Liver (tissue), 9 donors: ENCODE measurements around the gene RNF39. TPM values are rescaled to one million over a fixed set of nuclear protein-coding genes. Genes with fewer than 3 reads are reported as not detected.

Experiments
- DNase-seq: peaks from one replicate; pipeline ENCODE4 v3.0.0-alpha.2; 2017; ENCODE audit warnings: low spot score
- H3K27ac ChIP-seq, 2 donors: one replicate each; pipeline ENCODE4 v1.7.0; 2013; ENCODE audit warnings: inconsistent platforms in 2 of 2, low read length in 2 of 2, control low read depth in 1 of 2, low read depth in 1 of 2, mild to moderate bottlenecking in 1 of 2
- H3K27me3 ChIP-seq, 4 donors: one replicate each; pipeline versions ENCODE4 v1.6.1 to v1.7.0; 2013; ENCODE audit warnings: low read length in 3 of 4, inconsistent platforms in 1 of 4, mild to moderate bottlenecking in 1 of 4, moderate library complexity in 1 of 4; ENCODE audit not compliant: control insufficient read depth in 4 of 4, insufficient read depth in 4 of 4
- H3K36me3 ChIP-seq, 4 donors: one replicate each; pipeline versions ENCODE4 v1.6.1 to v1.7.0; 2013; ENCODE audit warnings: low read length in 3 of 4, mild to moderate bottlenecking in 3 of 4, low read depth in 1 of 4, moderate library complexity in 1 of 4; ENCODE audit not compliant: control insufficient read depth in 4 of 4, insufficient read depth in 3 of 4
- H3K4me1 ChIP-seq, 4 donors: one replicate each; pipeline versions ENCODE4 v1.6.1 to v1.7.0; 2013; ENCODE audit warnings: low read length in 3 of 4, mild to moderate bottlenecking in 3 of 4, moderate library complexity in 1 of 4; ENCODE audit not compliant: control insufficient read depth in 4 of 4, insufficient read depth in 4 of 4
- H3K4me3 ChIP-seq, 3 donors: one replicate each; pipeline versions ENCODE4 v1.6.1 to v1.7.0; 2013; ENCODE audit warnings: low read length in 3 of 3, control low read depth in 1 of 3, low read depth in 1 of 3, mild to moderate bottlenecking in 1 of 3
- H3K9ac ChIP-seq, 2 donors: one replicate each; pipeline ENCODE4 v1.7.0; 2013; ENCODE audit warnings: low read length in 2 of 2, mild to moderate bottlenecking in 2 of 2, moderate library complexity in 2 of 2, control low read depth in 1 of 2, low read depth in 1 of 2
- H3K9me3 ChIP-seq, 4 donors: one replicate each; pipeline versions ENCODE4 v1.6.1 to v1.7.0; 2013; ENCODE audit warnings: low read length in 3 of 4; ENCODE audit not compliant: control insufficient read depth in 4 of 4
- EGR1 ChIP-seq, 2 donors: IDR thresholded peaks; 2 replicates each; pipeline ENCODE4 v1.6.1; 2016 to 2018; ENCODE audit warnings: antibody characterized with exemption in 2 of 2, low read depth in 2 of 2
- FOXA1 ChIP-seq: IDR thresholded peaks from 2 replicates; pipeline ENCODE4 v1.6.1; 2016; ENCODE audit warnings: antibody characterized with exemption
- FOXA2 ChIP-seq: IDR thresholded peaks from 2 replicates; pipeline ENCODE4 v1.6.1; 2016; ENCODE audit warnings: antibody characterized with exemption
- GABPA ChIP-seq, 2 donors: IDR thresholded peaks in 1 of 2; conservative IDR thresholded peaks in 1 of 2; 2 replicates each; pipeline ENCODE4 v1.6.1; 2016; ENCODE audit warnings: antibody characterized with exemption in 2 of 2, mild to moderate bottlenecking in 1 of 2, moderate library complexity in 1 of 2
- HNF4A ChIP-seq, 2 donors: conservative IDR thresholded peaks; 2 replicates each; pipeline ENCODE4 v1.6.1; 2016; ENCODE audit warnings: antibody characterized with exemption in 2 of 2, mild to moderate bottlenecking in 2 of 2
- HNF4G ChIP-seq: IDR thresholded peaks from 2 replicates; pipeline ENCODE4 v1.6.1; 2016; ENCODE audit warnings: antibody characterized with exemption
- JUND ChIP-seq, 2 donors: IDR thresholded peaks; 2 replicates each; pipeline ENCODE4 v1.6.1; 2016; ENCODE audit warnings: antibody characterized with exemption in 2 of 2
- NR2F2 ChIP-seq: IDR thresholded peaks from 2 replicates; pipeline ENCODE4 v1.6.1; 2016; ENCODE audit warnings: antibody characterized with exemption
- RAD21 ChIP-seq, 2 donors: IDR thresholded peaks; 2 replicates each; pipeline ENCODE4 v1.6.1; 2016; ENCODE audit warnings: antibody characterized with exemption in 2 of 2, mild to moderate bottlenecking in 2 of 2
- RXRA ChIP-seq, 2 donors: IDR thresholded peaks; 2 replicates each; pipeline ENCODE4 v1.6.1; 2017 to 2018; ENCODE audit warnings: antibody characterized with exemption in 2 of 2, mild to moderate bottlenecking in 1 of 2
- SP1 ChIP-seq: IDR thresholded peaks from 2 replicates; pipeline ENCODE4 v1.6.1; 2018; ENCODE audit warnings: antibody characterized with exemption, mild to moderate bottlenecking
- TAF1 ChIP-seq: conservative IDR thresholded peaks from 2 replicates; pipeline ENCODE4 v1.6.1; 2016; ENCODE audit warnings: antibody characterized with exemption, mild to moderate bottlenecking
- YY1 ChIP-seq: IDR thresholded peaks from 2 replicates; pipeline ENCODE4 v1.6.1; 2016; ENCODE audit warnings: antibody characterized with exemption, mild to moderate bottlenecking
- WGBS: extraction: QIAGEN DNeasy Blood & Tissue Kit; methylation state at CpG from one replicate; pipeline ENCODE4 v1.1.7; 2013; 5-methylcytosine and 5-hydroxymethylcytosine counted together
- polyA plus RNA-seq, 2 donors: library from polyadenylated mRNA; stranded (reverse) in 1 of 2; unstranded in 1 of 2; fragments of 200-250 nt in 1 of 2; fragments of >200 nt in 1 of 2; fragmentation: Nextera tagmentation in 1 of 2; extraction: Ambion mirVana in 1 of 2; gene quantifications; one replicate each; pipeline versions ENCODE4 v1.2.1 to v1.2.3, GENCODE V29; 2013 to 2015
- total RNA-seq, 2 donors: library from RNA; depleted of rRNA; stranded (reverse); fragments of >200 nt; gene quantifications; one replicate each; pipeline ENCODE4 v1.2.3, GENCODE V29; 2014
- TF ChIP-seq, protein P1 (sequence below): IDR thresholded peaks from 2 replicates; pipeline ENCODE4 v1.6.1; 2016; ENCODE audit warnings: antibody characterized with exemption, mild to moderate bottlenecking
- TF ChIP-seq, protein P2 (sequence below): IDR thresholded peaks from 2 replicates; pipeline ENCODE4 v1.6.1; 2016; ENCODE audit warnings: antibody characterized with exemption
- TF ChIP-seq, protein P3 (sequence below): IDR thresholded peaks from 2 replicates; pipeline ENCODE4 v1.6.1; 2016; ENCODE audit warnings: antibody characterized with exemption
- TF ChIP-seq, protein P4 (sequence below): IDR thresholded peaks from 2 replicates; pipeline ENCODE4 v1.6.1; 2016; ENCODE audit warnings: antibody characterized with exemption
- TF ChIP-seq, protein P5 (sequence below): fragments of 150-350 bp; IDR thresholded peaks from 2 replicates; pipeline ENCODE4 v1.5.1; 2017; ENCODE audit warnings: improper control_type of control experiment, low read depth, low read length; ENCODE audit not compliant: missing input control
- donor health status: healthy.
- donor health status: healthy.
- donor health status: healthy.
- donor health status: healthy.
- donor health status: healthy.

RNF39 gene
- total and polyA plus RNA-seq, 4 donors, result 0.03 to 0.13 TPM; not detected in 2

DNA sequence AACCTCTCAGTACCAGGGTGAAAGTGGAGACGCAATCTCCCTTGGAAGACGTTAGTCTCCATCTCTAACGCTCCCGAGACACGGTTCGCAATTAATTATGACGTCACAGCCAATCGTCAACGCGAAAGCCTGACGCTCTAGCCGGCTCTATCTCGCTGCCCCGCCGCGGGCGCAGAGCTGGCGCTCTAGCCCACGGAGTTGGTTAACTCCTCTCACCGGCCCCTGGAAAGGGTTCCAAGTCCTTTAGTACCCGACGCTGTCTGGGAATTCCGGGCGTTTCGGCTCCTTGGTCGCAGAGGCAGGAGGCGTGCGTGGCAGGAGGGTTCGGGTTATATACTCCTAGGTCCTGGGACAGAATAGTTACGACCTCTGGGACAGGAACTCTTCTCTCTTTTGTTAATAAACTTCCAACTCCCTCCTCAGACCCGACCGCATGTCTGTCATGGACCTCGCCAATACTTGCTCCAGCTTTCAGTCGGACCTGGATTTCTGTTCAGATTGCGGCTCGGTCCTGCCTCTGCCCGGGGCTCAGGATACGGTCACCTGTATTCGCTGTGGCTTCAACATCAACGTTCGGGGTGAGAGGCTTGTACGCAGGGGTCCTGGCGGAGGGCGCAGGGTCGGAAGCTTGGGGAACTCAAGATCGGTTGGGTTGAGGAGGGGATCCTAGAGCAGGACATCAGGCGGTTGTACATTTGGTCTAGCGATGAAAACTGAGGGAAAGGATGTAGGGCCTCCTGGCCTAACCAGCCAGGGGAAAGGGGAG is 14.3 kb downstream of the RNF39 start, which contains the start of gene POLR1H:
Gene POLR1H, plus strand, starts transcription at position 174 of the 766 bp plus-strand sequence. Its CDS starts 260 bp downstream, at position 434.
- peak within 1 kb of the TSS; percentile 93 to 95 for H3K27ac ChIP-seq
- H3K4me3 ChIP-seq, result peak within 1 kb of the TSS; percentile 52 to 97 (median 96)
- DNase-seq, result peak; percentile 89
- H3K4me1 ChIP-seq, result peaks cover 4 to 36% (median 26%) of the 10 kb centered on the region in 4 donors
- TF ChIP-seq NR2F2 (peak; percentile 38), RAD21 (IDR thresholded peaks at IDR 0.05) (peak; percentile 26 to 48), RXRA (IDR thresholded peaks at IDR 0.05) (peak; percentile 50 to 54), YY1 (peak; percentile 89), HNF4G (peak; percentile 7), GABPA (IDR thresholded peaks at IDR 0.05 in 1 of 2, conservative IDR thresholded peaks at IDR 0.05 in 1 of 2) (peak in 1 of 2 donors; percentile 85), EGR1 (IDR thresholded peaks at IDR 0.05; ENCODE audit: low read depth in 2 of 2) (no peak), SP1 (peak; percentile 55), FOXA1 (no peak), FOXA2 (no peak), HNF4A (conservative IDR thresholded peaks at IDR 0.05) (peak; percentile 46 to 64), JUND (IDR thresholded peaks at IDR 0.05) (peak; percentile 31 to 54), TAF1 (peak; percentile 96)
- TF ChIP-seq, protein P1, sequence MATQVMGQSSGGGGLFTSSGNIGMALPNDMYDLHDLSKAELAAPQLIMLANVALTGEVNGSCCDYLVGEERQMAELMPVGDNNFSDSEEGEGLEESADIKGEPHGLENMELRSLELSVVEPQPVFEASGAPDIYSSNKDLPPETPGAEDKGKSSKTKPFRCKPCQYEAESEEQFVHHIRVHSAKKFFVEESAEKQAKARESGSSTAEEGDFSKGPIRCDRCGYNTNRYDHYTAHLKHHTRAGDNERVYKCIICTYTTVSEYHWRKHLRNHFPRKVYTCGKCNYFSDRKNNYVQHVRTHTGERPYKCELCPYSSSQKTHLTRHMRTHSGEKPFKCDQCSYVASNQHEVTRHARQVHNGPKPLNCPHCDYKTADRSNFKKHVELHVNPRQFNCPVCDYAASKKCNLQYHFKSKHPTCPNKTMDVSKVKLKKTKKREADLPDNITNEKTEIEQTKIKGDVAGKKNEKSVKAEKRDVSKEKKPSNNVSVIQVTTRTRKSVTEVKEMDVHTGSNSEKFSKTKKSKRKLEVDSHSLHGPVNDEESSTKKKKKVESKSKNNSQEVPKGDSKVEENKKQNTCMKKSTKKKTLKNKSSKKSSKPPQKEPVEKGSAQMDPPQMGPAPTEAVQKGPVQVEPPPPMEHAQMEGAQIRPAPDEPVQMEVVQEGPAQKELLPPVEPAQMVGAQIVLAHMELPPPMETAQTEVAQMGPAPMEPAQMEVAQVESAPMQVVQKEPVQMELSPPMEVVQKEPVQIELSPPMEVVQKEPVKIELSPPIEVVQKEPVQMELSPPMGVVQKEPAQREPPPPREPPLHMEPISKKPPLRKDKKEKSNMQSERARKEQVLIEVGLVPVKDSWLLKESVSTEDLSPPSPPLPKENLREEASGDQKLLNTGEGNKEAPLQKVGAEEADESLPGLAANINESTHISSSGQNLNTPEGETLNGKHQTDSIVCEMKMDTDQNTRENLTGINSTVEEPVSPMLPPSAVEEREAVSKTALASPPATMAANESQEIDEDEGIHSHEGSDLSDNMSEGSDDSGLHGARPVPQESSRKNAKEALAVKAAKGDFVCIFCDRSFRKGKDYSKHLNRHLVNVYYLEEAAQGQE, result peak; percentile 87
- TF ChIP-seq, protein P2, sequence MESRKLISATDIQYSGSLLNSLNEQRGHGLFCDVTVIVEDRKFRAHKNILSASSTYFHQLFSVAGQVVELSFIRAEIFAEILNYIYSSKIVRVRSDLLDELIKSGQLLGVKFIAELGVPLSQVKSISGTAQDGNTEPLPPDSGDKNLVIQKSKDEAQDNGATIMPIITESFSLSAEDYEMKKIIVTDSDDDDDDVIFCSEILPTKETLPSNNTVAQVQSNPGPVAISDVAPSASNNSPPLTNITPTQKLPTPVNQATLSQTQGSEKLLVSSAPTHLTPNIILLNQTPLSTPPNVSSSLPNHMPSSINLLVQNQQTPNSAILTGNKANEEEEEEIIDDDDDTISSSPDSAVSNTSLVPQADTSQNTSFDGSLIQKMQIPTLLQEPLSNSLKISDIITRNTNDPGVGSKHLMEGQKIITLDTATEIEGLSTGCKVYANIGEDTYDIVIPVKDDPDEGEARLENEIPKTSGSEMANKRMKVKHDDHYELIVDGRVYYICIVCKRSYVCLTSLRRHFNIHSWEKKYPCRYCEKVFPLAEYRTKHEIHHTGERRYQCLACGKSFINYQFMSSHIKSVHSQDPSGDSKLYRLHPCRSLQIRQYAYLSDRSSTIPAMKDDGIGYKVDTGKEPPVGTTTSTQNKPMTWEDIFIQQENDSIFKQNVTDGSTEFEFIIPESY, result peak; percentile 86
- TF ChIP-seq, protein P3, sequence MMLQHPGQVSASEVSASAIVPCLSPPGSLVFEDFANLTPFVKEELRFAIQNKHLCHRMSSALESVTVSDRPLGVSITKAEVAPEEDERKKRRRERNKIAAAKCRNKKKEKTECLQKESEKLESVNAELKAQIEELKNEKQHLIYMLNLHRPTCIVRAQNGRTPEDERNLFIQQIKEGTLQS, result no peak
- TF ChIP-seq, protein P4, sequence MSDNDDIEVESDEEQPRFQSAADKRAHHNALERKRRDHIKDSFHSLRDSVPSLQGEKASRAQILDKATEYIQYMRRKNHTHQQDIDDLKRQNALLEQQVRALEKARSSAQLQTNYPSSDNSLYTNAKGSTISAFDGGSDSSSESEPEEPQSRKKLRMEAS, result peak; percentile 70
- TF ChIP-seq, protein P5, sequence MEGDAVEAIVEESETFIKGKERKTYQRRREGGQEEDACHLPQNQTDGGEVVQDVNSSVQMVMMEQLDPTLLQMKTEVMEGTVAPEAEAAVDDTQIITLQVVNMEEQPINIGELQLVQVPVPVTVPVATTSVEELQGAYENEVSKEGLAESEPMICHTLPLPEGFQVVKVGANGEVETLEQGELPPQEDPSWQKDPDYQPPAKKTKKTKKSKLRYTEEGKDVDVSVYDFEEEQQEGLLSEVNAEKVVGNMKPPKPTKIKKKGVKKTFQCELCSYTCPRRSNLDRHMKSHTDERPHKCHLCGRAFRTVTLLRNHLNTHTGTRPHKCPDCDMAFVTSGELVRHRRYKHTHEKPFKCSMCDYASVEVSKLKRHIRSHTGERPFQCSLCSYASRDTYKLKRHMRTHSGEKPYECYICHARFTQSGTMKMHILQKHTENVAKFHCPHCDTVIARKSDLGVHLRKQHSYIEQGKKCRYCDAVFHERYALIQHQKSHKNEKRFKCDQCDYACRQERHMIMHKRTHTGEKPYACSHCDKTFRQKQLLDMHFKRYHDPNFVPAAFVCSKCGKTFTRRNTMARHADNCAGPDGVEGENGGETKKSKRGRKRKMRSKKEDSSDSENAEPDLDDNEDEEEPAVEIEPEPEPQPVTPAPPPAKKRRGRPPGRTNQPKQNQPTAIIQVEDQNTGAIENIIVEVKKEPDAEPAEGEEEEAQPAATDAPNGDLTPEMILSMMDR, result no peak
- H3K9me3 ChIP-seq, result no peaks in the 10 kb centered on the region
- H3K27me3 ChIP-seq, result no peaks in the 10 kb centered on the region
- peak within 1 kb of the TSS; percentile 92 to 94 for H3K9ac ChIP-seq
- H3K36me3 ChIP-seq, result peaks cover 0 to 18% (median 11%) of the 10 kb centered on the region in 4 donors
- WGBS, result under 1% methylated on average over 48 of the region's 48 CpGs
